HepG2 (cell line): Measurements from ENCODE around the gene GRIK2. TPM values are rescaled to one million over a fixed set of nuclear protein-coding genes. Genes with fewer than 3 reads are reported as not detected.

Source experiments
- ATAC-seq: fragments of 200-7000 bp; cut with Tn5 transposase; 3 replicates; pipeline ENCODE4 v1.9.1; 2020; ENCODE audit warnings: mild to moderate bottlenecking, moderate library complexity
- BruUV-seq: library from RNA; stranded (reverse); fragments of 400-500 nt; replicated peaks from 2 replicates; lab custom pipeline; 2021; lab: Mats Ljungman, UMichigan
- CTCF ChIA-PET: fragments of 300-600 bp; formaldehyde crosslinking; extraction: SDS; loops from one replicate; lab custom pipeline; 2021; ENCODE audit warnings: low total read pairs, inconsistent platforms, low intra/inter-chr PET ratio; lab: Yijun Ruan, JAX
- POLR2A ChIA-PET: fragments of 350-600 bp; sonication (Branson Sonifier 250); formaldehyde crosslinking; loops from one replicate; lab custom pipeline; 2020; ENCODE audit warnings: antibody characterized with exemption, inconsistent platforms; lab: Yijun Ruan, JAX
- DNase-seq: peaks from one replicate; pipeline ENCODE4 v3.0.0-alpha.2; 2015; ENCODE audit warnings: low spot score
- FAIRE-seq: peaks from 3 replicates; lab custom pipeline; 2011; peaks lifted over from hg19 to GRCh38; lab: Jason Lieb, UNC
- H2AFZ ChIP-seq: one replicate; pipeline ENCODE4 v1.6.1; 2011; ENCODE audit warnings: low read length, inconsistent platforms
- H3K27ac ChIP-seq: fragments of 300-600 bp; 3 replicates; pipeline ENCODE4 v1.8.0; 2011; ENCODE audit warnings: mixed run types, mild to moderate bottlenecking, mixed read lengths, low read length, inconsistent platforms; ENCODE audit not compliant: insufficient read depth; ENCODE audit errors: extremely low read length
- H3K27me3 ChIP-seq, 2 experiments: fragments of 200-600 bp in 1 of 2; 2 replicates in 1 of 2; 3 replicates in 1 of 2; pipeline versions ENCODE4 v1.6.0 to v1.8.0; 2011; ENCODE audit warnings: low read length in 2 of 2, mild to moderate bottlenecking in 2 of 2, moderate library complexity in 2 of 2, inconsistent platforms in 1 of 2; ENCODE audit not compliant: insufficient read depth in 2 of 2, control insufficient read depth in 1 of 2
- H3K36me3 ChIP-seq, 2 experiments: fragments of 200-600 bp in 1 of 2; replicated peaks in 1 of 2; 2 replicates in 1 of 2; 3 replicates in 1 of 2; pipeline versions ENCODE4 v1.5.1 to v1.8.0; 2011; ENCODE audit warnings: low read length in 2 of 2, inconsistent platforms in 1 of 2; ENCODE audit not compliant: insufficient read depth in 2 of 2, control insufficient read depth in 1 of 2
- H3K4me1 ChIP-seq: 2 replicates; pipeline ENCODE4 v1.5.1; 2012; ENCODE audit warnings: low read length, inconsistent platforms; ENCODE audit not compliant: insufficient read depth
- H3K4me2 ChIP-seq: 2 replicates; pipeline ENCODE4 v1.6.0; 2011; ENCODE audit warnings: low read depth, low read length, inconsistent platforms
- H3K4me3 ChIP-seq, 3 experiments: fragments of 200-600 bp in 1 of 3; sonication (generic), shearing (Covaris generic) in 1 of 3; replicated peaks in 1 of 3; 2 replicates each; pipeline ENCODE4 v1.5.1; 2011 to 2016; ENCODE audit warnings: low read length in 3 of 3, inconsistent platforms in 2 of 3, low read depth in 2 of 3, mild to moderate bottlenecking in 2 of 3, control low read depth in 1 of 3, mixed read lengths in 1 of 3; ENCODE audit not compliant: insufficient read depth in 1 of 3
- H3K79me2 ChIP-seq: one replicate; pipeline ENCODE4 v1.6.1; 2011; ENCODE audit warnings: low read length, inconsistent platforms; ENCODE audit not compliant: insufficient read depth
- H3K9ac ChIP-seq: 2 replicates; pipeline ENCODE4 v1.6.0; 2011; ENCODE audit warnings: mild to moderate bottlenecking, low read depth, low read length, inconsistent platforms; ENCODE audit not compliant: insufficient read depth
- H3K9me3 ChIP-seq: 2 replicates; pipeline ENCODE4 v1.5.1; 2012; ENCODE audit warnings: mild to moderate bottlenecking, low read length
- H4K20me1 ChIP-seq: 2 replicates; pipeline ENCODE4 v1.6.0; 2011; ENCODE audit warnings: inconsistent platforms, mild to moderate bottlenecking, low read length, moderate library complexity; ENCODE audit not compliant: insufficient read depth
- ADNP ChIP-seq: sonication (generic); formaldehyde crosslinking; IDR thresholded peaks from 2 replicates; pipeline ENCODE4 v1.4.0; 2020; ENCODE audit warnings: missing genetic modification reagents
- BRCA1 ChIP-seq: sonication (generic); formaldehyde crosslinking; IDR thresholded peaks from 2 replicates; pipeline ENCODE4 v1.4.0; 2020; ENCODE audit warnings: missing genetic modification reagents
- TFE3 ChIP-seq: IDR thresholded peaks from 2 replicates; pipeline ENCODE4 v1.6.1; 2016
- ZNF335 ChIP-seq: sonication (generic); formaldehyde crosslinking; IDR thresholded peaks from 2 replicates; pipeline ENCODE4 v1.4.0; 2020; ENCODE audit warnings: missing genetic modification reagents
- ZNF619 ChIP-seq: sonication (generic); formaldehyde crosslinking; IDR thresholded peaks from 2 replicates; pipeline ENCODE4 v1.4.0; 2020; ENCODE audit warnings: mild to moderate bottlenecking, missing genetic modification reagents
- ZNF703 ChIP-seq: sonication (generic); formaldehyde crosslinking; IDR thresholded peaks from 2 replicates; pipeline ENCODE4 v1.5.1; 2020; ENCODE audit warnings: missing genetic modification reagents, mild to moderate bottlenecking, moderate library complexity, borderline replicate concordance
- ZNF768 ChIP-seq: sonication (generic); formaldehyde crosslinking; IDR thresholded peaks from 2 replicates; pipeline ENCODE4 v1.4.0; 2020; ENCODE audit warnings: missing genetic modification reagents
- WGBS: methylation state at CpG from one replicate; pipeline ENCODE4 v1.1.6; 2017; ENCODE audit warnings: low lambda C conversion rate; 5-methylcytosine and 5-hydroxymethylcytosine counted together
- in situ Hi-C: cut with HindIII; loops from 2 replicates; pipeline ENCODE4 v1.10.0; 2017; ENCODE audit warnings: low pct_unique_long_range_greater_than_20kb; ENCODE audit not compliant: extremely low pct_ligation_motif_present
- intact Hi-C: fragments of 100-400 bp; cut with micrococcal nuclease; formaldehyde crosslinking; loops from one replicate; pipeline ENCODE4 v1.10.0; 2022; ENCODE audit not compliant: unreplicated experiment
- polyA plus RNA-seq, 8 experiments: library from polyadenylated mRNA; depleted of rRNA in 3 of 8; stranded (reverse) in 7 of 8; unstranded in 1 of 8; fragments of >200 nt; fragmentation: Illumina TruSeq in 4 of 8; extraction: Trizol in 4 of 8; gene quantifications; 2 replicates each; pipeline versions ENCODE4 v1.2.1 to v1.2.3, GENCODE V29; 2011 to 2016; ENCODE audit warnings: low read depth in 4 of 8, missing spikeins in 1 of 8, mixed read lengths in 1 of 8; ENCODE audit not compliant: insufficient read depth in 1 of 8
- total RNA-seq, 5 experiments: library from RNA; depleted of rRNA; stranded (reverse); fragments of >200 nt; fragmentation: Illumina TruSeq; extraction: Trizol; gene quantifications; 2 replicates each; pipeline ENCODE4 v1.2.3, GENCODE V29; 2016; ENCODE audit warnings: low read depth in 1 of 5
- TF ChIP-seq, protein P1 (sequence below): sonication (generic); formaldehyde crosslinking; IDR thresholded peaks from 2 replicates; pipeline ENCODE4 v1.5.0; 2020; ENCODE audit warnings: missing genetic modification reagents, mild to moderate bottlenecking, borderline replicate concordance

The GRIK2 gene
- total and polyA plus RNA-seq, 2 of the 13 experiments (the other 11 are each of a cell fraction or from before 2014, with no cell fraction given) = not detected

GRCh38 chr6:101663100-101663499, 269.6 kb downstream of the GRIK2 start:
- POLR2A ChIA-PET = no interaction called here
- Histone ChIP-seq H3K79me2 (no peaks in the 10 kb centered on the region), H3K36me3 (no peaks in the 10 kb centered on the region), H3K4me1 (no peaks in the 10 kb centered on the region), H3K4me2 (no peak overlapping the region), H4K20me1 (no peaks in the 10 kb centered on the region), H3K27ac (no peak overlapping the region), H2AFZ (no peak overlapping the region), H3K4me3 (no peak overlapping the region), H3K9ac (no peak overlapping the region), H3K27me3 (no peaks in the 10 kb centered on the region), H3K9me3 (no peaks in the 10 kb centered on the region)
- BruUV-seq = no TSS peak
- DNase-seq = no peak
- intact Hi-C loops (no loop called here), in situ Hi-C loops (no loop called here)
- CTCF ChIA-PET = no interaction called here
- TF ChIP-seq ADNP (CRISPR knock-in tag) = no peak
- no peak for TF ChIP-seq ZNF335
- no peak for TF ChIP-seq ZNF768
- 1% methylated on average over 6 of the region's 6 CpGs for WGBS
- FAIRE-seq = no peak
- ATAC-seq = no peak

GRCh38 chr6:101666256-101666655, 272.7 kb downstream of the GRIK2 start:
- in situ Hi-C loops (no loop called here), intact Hi-C loops (no loop called here)
- FAIRE-seq (no peak), DNase-seq (peak; percentile 0), ATAC-seq (no peak)
- H3K79me2 ChIP-seq = no peaks in the 10 kb centered on the region
- no peaks in the 10 kb centered on the region for H3K36me3 ChIP-seq
- no peaks in the 10 kb centered on the region for H4K20me1 ChIP-seq
- H3K27ac ChIP-seq = no peak overlapping the region
- BruUV-seq = no TSS peak
- no peaks in the 10 kb centered on the region for H3K9me3 ChIP-seq
- no peak overlapping the region for H3K4me3 ChIP-seq
- no peaks in the 10 kb centered on the region for H3K27me3 ChIP-seq
- H3K4me1 ChIP-seq = no peaks in the 10 kb centered on the region
- CTCF ChIA-PET = no interaction called here
- no peak overlapping the region for H3K9ac ChIP-seq
- H3K4me2 ChIP-seq = no peak overlapping the region
- POLR2A ChIA-PET = no interaction called here
- TF ChIP-seq BRCA1 (CRISPR knock-in tag) (no peak), TFE3 (no peak), ZNF619 (CRISPR knock-in tag) (no peak), ZNF703 (no peak)
- TF ChIP-seq, protein P1, sequence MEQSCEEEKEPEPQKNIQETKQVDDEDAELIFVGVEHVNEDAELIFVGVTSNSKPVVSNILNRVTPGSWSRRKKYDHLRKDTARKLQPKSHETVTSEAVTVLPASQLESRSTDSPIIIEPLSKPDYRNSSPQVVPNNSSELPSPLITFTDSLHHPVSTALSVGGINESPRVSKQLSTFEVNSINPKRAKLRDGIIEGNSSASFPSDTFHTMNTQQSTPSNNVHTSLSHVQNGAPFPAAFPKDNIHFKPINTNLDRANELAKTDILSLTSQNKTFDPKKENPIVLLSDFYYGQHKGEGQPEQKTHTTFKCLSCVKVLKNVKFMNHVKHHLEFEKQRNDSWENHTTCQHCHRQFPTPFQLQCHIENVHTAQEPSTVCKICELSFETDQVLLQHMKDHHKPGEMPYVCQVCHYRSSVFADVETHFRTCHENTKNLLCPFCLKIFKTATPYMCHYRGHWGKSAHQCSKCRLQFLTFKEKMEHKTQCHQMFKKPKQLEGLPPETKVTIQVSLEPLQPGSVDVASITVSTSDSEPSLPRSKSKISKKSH (CRISPR knock-in tag) = no peak
- TF ChIP-seq, all 625 proteins: peak for 0
- 0% methylated on average over 1 of the region's 1 CpG for WGBS
- no peak overlapping the region for H2AFZ ChIP-seq
